Tibial nerve (tissue), 3 donors: Measurements from ENCODE around the gene ATRX.

ENCODE experiments used
- CTCF ChIP-seq, 5 experiments: fragments of 200-600 bp in 3 of 5; fragments of 450-650 bp in 2 of 5; sonication (generic) in 3 of 5; IDR thresholded peaks; one replicate each; pipeline ENCODE4 v1.5.1; 2016 to 2019; ENCODE audit warnings: antibody characterized with exemption in 5 of 5, mild to moderate bottlenecking in 3 of 5, moderate library complexity in 2 of 5
- POLR2A ChIP-seq, 2 donors: fragments of 450-650 bp; IDR thresholded peaks; one replicate each; pipeline ENCODE4 v1.6.1; 2017; ENCODE audit warnings: antibody characterized with exemption in 2 of 2, mild to moderate bottlenecking in 2 of 2, moderate library complexity in 2 of 2

- no peak for TF ChIP-seq CTCF (IDR thresholded peaks at IDR 0.05)
- TF ChIP-seq POLR2A (IDR thresholded peaks at IDR 0.05): no peak
Observed at GRCh38 chrX:77572322-77572721, 213.7 kb downstream of the ATRX start.
